ENCODE data around the gene SAMD11.

The SAMD11 gene

GRCh38 chr1:927234-927633 is 3.5 kb downstream of the SAMD11 start:
- Mint-ChIP-seq H3K4me1 (peaks cover 45% of the 10 kb centered on the region), H3K27ac (no peak overlapping the region), H3K9me3 (no peaks in the 10 kb centered on the region), H3K27me3 (ENCODE audit: low read depth, poor library complexity) (peaks cover 75% of the 10 kb centered on the region), H3K4me3 (no peak overlapping the region), H3K36me3 (ENCODE audit: low read depth) (peaks cover 27% of the 10 kb centered on the region)
- TF ChIP-seq, protein P1, sequence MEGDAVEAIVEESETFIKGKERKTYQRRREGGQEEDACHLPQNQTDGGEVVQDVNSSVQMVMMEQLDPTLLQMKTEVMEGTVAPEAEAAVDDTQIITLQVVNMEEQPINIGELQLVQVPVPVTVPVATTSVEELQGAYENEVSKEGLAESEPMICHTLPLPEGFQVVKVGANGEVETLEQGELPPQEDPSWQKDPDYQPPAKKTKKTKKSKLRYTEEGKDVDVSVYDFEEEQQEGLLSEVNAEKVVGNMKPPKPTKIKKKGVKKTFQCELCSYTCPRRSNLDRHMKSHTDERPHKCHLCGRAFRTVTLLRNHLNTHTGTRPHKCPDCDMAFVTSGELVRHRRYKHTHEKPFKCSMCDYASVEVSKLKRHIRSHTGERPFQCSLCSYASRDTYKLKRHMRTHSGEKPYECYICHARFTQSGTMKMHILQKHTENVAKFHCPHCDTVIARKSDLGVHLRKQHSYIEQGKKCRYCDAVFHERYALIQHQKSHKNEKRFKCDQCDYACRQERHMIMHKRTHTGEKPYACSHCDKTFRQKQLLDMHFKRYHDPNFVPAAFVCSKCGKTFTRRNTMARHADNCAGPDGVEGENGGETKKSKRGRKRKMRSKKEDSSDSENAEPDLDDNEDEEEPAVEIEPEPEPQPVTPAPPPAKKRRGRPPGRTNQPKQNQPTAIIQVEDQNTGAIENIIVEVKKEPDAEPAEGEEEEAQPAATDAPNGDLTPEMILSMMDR (IDR thresholded peaks at IDR 0.05): no peak
- DNase-seq: no peak

- no peaks in the 10 kb centered on the region for H3K9me3 Mint-ChIP-seq
- H3K4me3 Mint-ChIP-seq: no peak overlapping the region
- no peak for DNase-seq
- H3K27ac Mint-ChIP-seq: no peak overlapping the region
- peaks cover 29% of the 10 kb centered on the region for H3K36me3 Mint-ChIP-seq (ENCODE audit: low read depth)
- H3K27me3 Mint-ChIP-seq (ENCODE audit: low read depth, poor library complexity): peaks cover 76% of the 10 kb centered on the region
- H3K4me1 Mint-ChIP-seq: peaks cover 45% of the 10 kb centered on the region
- TF ChIP-seq, protein P1 (IDR thresholded peaks at IDR 0.05): no peak
Measured at GRCh38 chr1:927748-928147, 4.0 kb downstream of the SAMD11 start.

- H3K36me3 Mint-ChIP-seq (ENCODE audit: low read depth): peaks cover 29% of the 10 kb centered on the region
- DNase-seq: no peak
- TF ChIP-seq, protein P1 (IDR thresholded peaks at IDR 0.05): no peak
- no peak overlapping the region for H3K27ac Mint-ChIP-seq
- H3K9me3 Mint-ChIP-seq: no peaks in the 10 kb centered on the region
- H3K4me3 Mint-ChIP-seq: no peak overlapping the region
- peaks cover 47% of the 10 kb centered on the region for H3K4me1 Mint-ChIP-seq
- peaks cover 79% of the 10 kb centered on the region for H3K27me3 Mint-ChIP-seq (ENCODE audit: low read depth, poor library complexity)
Measured at GRCh38 chr1:928825-929661, 5.3 kb downstream of the SAMD11 start.

DNA sequence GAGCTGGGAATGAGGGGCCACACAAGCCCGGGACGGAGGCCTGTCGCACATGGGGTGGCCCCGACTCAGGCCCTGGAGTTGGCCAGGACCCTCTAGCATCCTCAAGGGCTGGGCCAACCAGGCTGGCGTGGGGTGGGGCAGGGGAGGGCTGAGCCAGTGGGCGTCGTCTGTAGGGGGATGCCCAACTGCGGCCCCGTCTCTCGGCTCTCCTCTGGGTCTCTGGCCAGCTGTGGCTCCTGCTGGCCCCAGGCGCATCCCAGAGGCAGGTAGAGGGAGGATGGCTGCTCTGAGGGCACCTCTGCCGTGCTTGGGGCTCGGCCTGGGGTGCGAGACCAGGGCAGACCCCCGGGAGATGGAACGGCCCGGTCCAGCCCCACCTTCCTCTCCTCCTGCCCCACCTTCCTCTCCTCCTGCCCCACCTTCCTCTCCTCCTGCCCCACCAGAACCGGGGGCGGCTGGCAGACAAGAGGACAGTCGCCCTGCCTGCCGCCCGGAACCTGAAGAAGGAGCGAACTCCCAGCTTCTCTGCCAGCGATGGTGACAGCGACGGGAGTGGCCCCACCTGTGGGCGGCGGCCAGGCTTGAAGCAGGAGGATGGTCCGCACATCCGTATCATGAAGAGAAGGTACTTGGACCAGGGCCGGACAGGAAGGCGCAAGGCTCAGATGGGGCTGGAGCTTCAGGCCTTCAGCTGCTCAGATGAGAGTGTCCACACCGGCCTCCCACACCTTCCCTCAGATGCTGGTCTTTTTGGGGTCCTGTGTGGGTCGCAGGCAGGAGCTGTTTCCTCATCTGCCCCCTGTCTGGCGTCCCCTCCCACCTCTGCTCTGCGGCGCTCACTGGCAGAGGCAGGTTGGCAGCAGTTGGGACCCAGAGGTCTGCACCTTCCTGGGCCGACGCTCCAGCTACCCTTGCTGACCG is 6.2 kb downstream of the SAMD11 start:
- TF ChIP-seq, protein P1 (IDR thresholded peaks at IDR 0.05): no peak
- no peak overlapping the region for H3K4me3 Mint-ChIP-seq
- H3K27ac Mint-ChIP-seq: no peak overlapping the region
- H3K4me1 Mint-ChIP-seq: peaks cover 51% of the 10 kb centered on the region
- H3K9me3 Mint-ChIP-seq: no peaks in the 10 kb centered on the region
- DNase-seq: no peak
- peaks cover 29% of the 10 kb centered on the region for H3K36me3 Mint-ChIP-seq (ENCODE audit: low read depth)
- H3K27me3 Mint-ChIP-seq (ENCODE audit: low read depth, poor library complexity): peaks cover 82% of the 10 kb centered on the region

DNA sequence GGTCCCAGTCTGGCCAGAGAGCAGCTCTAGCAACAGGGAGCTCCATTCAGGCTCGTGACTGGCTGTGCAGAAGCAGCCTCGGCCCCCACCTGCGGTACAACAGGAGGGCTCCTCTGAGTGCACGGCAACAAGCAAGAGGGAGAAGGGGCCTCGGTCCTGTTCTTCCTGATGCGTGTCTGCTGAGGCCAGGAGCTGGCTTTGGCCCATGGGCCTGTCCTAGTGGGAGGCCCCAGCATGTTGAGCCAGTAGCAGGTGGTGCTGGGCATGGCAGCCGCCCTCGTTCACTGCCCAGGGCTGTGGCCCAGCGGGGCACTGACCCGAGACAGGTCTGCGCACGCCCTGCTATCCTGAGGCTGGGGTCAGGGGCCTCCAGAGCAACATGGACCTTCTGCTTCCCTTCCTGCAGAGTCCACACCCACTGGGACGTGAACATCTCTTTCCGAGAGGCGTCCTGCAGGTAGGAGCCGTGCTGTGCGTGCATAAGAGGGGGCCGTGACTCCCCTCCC is 7.0 kb downstream of the SAMD11 start:
- H3K4me3 Mint-ChIP-seq: no peak overlapping the region

More for the DNA sequence above, 7.0 kb downstream of the SAMD11 start:
- H3K27ac Mint-ChIP-seq: no peak overlapping the region
- peaks cover 87% of the 10 kb centered on the region for H3K27me3 Mint-ChIP-seq (ENCODE audit: low read depth, poor library complexity)
- TF ChIP-seq, protein P1 (IDR thresholded peaks at IDR 0.05): no peak
- H3K36me3 Mint-ChIP-seq (ENCODE audit: low read depth): peaks cover 29% of the 10 kb centered on the region
- H3K9me3 Mint-ChIP-seq: no peaks in the 10 kb centered on the region
- H3K4me1 Mint-ChIP-seq: peaks cover 57% of the 10 kb centered on the region
- no peak for DNase-seq
